ENCODE results near the gene GADD45GIP1.

Gene GADD45GIP1

DNA sequence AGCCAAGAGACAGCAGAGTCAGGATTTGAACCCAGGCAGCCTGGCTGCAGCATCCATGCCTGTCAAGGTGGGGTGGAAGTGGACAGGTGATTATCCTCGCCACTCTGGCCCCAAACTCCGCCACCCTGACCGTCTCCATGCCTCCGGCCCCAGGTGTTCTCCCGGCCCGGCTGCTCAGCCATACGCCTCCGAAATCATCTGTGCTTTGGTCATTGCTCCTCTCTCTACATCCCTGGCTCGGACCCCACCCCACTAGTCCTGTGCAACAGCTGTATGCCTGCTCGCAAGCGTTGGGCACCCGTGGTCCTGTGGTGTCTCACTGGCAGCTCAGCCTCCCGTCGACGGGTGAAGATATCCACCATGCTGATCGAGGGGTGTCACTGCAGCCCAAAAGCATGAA is 16.2 kb upstream of the GADD45GIP1 start:
- H3K4me3 ChIP-seq (replicated peaks in 1 of 2; ENCODE audit: low read depth in 2 of 2, low read length in 2 of 2) = no peak overlapping the region
- DNase-seq (ENCODE audit: low read depth in 2 of 2) = no peak
- TF ChIP-seq, protein P1, sequence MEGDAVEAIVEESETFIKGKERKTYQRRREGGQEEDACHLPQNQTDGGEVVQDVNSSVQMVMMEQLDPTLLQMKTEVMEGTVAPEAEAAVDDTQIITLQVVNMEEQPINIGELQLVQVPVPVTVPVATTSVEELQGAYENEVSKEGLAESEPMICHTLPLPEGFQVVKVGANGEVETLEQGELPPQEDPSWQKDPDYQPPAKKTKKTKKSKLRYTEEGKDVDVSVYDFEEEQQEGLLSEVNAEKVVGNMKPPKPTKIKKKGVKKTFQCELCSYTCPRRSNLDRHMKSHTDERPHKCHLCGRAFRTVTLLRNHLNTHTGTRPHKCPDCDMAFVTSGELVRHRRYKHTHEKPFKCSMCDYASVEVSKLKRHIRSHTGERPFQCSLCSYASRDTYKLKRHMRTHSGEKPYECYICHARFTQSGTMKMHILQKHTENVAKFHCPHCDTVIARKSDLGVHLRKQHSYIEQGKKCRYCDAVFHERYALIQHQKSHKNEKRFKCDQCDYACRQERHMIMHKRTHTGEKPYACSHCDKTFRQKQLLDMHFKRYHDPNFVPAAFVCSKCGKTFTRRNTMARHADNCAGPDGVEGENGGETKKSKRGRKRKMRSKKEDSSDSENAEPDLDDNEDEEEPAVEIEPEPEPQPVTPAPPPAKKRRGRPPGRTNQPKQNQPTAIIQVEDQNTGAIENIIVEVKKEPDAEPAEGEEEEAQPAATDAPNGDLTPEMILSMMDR (IDR thresholded peaks at IDR 0.05; ENCODE audit: low read depth, low read length) = no peak

- TF ChIP-seq, protein P1 (IDR thresholded peaks at IDR 0.05; ENCODE audit: low read depth, low read length) = no peak
- no peak overlapping the region for H3K4me3 ChIP-seq (replicated peaks in 1 of 2; ENCODE audit: low read depth in 2 of 2, low read length in 2 of 2)
- DNase-seq (ENCODE audit: low read depth in 2 of 2) = no peak
Measured at GRCh38 chr19:12970070-12970820, 13.2 kb upstream of the GADD45GIP1 start.

DNA sequence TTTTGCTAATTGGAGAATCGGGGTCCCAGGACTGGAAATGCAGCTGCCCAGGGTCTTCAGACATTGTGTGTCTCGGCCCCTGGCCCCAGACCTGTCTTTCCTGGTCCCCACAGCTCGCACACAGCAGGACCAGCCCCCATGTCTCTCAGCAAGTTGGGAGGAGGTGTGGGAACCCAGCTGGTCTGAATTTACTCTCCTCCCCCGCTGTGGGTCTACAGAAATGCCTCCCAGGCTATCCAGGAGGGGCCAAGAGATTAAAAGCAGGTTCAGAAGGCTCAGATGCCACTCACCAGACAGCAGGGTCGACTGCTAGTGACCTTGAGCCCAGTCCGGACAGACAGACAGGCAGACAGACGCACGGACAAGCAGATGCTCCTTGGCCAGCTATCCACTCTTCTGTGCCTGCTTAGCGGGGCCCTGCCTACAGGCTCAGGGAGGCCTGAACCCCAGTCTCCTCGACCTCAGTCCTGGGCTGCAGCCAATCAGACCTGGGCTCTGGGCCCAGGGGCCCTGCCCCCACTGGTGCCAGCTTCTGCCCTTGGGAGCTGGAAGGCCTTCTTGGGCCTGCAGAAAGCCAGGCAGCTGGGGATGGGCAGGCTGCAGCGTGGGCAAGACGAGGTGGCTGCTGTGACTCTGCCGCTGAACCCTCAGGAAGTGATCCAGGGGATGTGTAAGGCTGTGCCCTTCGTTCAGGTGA is 12.4 kb upstream of the GADD45GIP1 start, which contains the start of gene DAND5:
Gene DAND5, plus strand, starts transcription at position 285 of the 697 bp plus-strand sequence. Its CDS starts 85 bp downstream, at position 370.
- no peak for DNase-seq (ENCODE audit: low read depth in 2 of 2)
- TF ChIP-seq, protein P1 (IDR thresholded peaks at IDR 0.05; ENCODE audit: low read depth, low read length) = no peak
- no peak within 1 kb of the TSS for H3K4me3 ChIP-seq (replicated peaks in 1 of 2; ENCODE audit: low read depth in 2 of 2, low read length in 2 of 2)

- TF ChIP-seq, protein P1 (IDR thresholded peaks at IDR 0.05; ENCODE audit: low read depth, low read length) = no peak
- DNase-seq (ENCODE audit: low read depth in 2 of 2) = peak in 1 of 2 donors; percentile 61
- H3K4me3 ChIP-seq (replicated peaks in 1 of 2; ENCODE audit: low read depth in 2 of 2, low read length in 2 of 2) = no peak overlapping the region
Measured at GRCh38 chr19:12967907-12968306, 10.9 kb upstream of the GADD45GIP1 start.

DNA sequence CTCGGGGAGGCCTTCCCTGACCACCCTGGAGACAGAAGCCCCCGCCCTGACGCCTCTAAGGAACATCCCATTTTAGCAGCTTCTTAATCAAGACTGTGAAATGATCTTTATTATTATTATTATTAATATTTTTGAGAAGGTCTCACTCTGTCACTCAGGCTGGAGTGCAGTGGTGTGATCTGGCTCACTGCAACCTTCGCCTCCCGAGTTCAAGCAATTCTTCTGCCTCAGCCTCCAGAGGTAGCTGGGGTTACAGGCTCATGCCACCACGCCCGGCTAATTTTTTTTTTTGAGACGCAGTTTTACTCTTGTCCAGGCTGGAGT is 8.8 kb upstream of the GADD45GIP1 start:
- no peak overlapping the region for H3K4me3 ChIP-seq (replicated peaks in 1 of 2; ENCODE audit: low read depth in 2 of 2, low read length in 2 of 2)

GRCh38 chr19:12965017-12965811 is 8.2 kb upstream of the GADD45GIP1 start:
- H3K4me3 ChIP-seq (replicated peaks in 1 of 2; ENCODE audit: low read depth in 2 of 2, low read length in 2 of 2) = peak overlapping the region; percentile 45 to 65
- TF ChIP-seq, protein P1 (IDR thresholded peaks at IDR 0.05; ENCODE audit: low read depth, low read length) = peak; percentile 88
- DNase-seq (ENCODE audit: low read depth in 2 of 2) = peak; percentile 77 to 81

More for the DNA sequence above, 8.8 kb upstream of the GADD45GIP1 start:
- TF ChIP-seq, protein P1 (IDR thresholded peaks at IDR 0.05; ENCODE audit: low read depth, low read length) = no peak
- no peak for DNase-seq (ENCODE audit: low read depth in 2 of 2)
